Measurements from ENCODE around the gene FOXL3. TPM values are rescaled to one million over a fixed set of nuclear protein-coding genes. Genes with fewer than 3 reads are reported as not detected.

Gene FOXL3
- total RNA-seq, 1 experiment from 2014 or later = not detected

- in situ Hi-C loops (cut with HindIII; ENCODE audit: low pct_unique_long_range_greater_than_20kb, low sequenced_read_pairs) = no loop called here
- DNase-seq (ENCODE audit: low read depth, low spot score) = no peak
These were observed 11.9 kb upstream of the FOXL3 start for GRCh38 chr7:278081-278480.

DNA sequence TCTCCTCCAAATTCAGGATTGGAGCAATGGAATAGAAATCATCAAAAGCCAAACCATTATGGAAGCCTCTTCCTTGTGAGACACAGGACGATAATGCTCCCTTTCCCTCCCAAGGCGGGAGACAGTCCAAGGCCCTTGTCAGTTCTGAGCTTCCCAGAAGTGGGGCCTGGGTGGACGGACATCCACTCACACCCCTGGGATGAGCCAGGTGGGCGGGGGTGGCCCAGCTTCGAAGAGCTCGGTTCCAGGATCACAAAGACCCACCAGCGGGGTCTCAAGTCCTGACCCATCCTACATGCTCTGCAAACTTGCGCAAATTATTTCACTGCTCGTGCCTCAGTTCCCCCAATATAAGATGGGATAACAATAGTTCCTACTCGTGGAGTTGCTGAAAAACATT, 10.1 kb upstream of the FOXL3 start:
- no peak for DNase-seq (ENCODE audit: low read depth, low spot score)
- in situ Hi-C loops (cut with HindIII; ENCODE audit: low pct_unique_long_range_greater_than_20kb, low sequenced_read_pairs) = no loop called here

- in situ Hi-C loops (cut with HindIII; ENCODE audit: low pct_unique_long_range_greater_than_20kb, low sequenced_read_pairs) = no loop called here
- DNase-seq (ENCODE audit: low read depth, low spot score) = no peak
These were observed 9.5 kb upstream of the FOXL3 start for GRCh38 chr7:280461-280860.

DNA sequence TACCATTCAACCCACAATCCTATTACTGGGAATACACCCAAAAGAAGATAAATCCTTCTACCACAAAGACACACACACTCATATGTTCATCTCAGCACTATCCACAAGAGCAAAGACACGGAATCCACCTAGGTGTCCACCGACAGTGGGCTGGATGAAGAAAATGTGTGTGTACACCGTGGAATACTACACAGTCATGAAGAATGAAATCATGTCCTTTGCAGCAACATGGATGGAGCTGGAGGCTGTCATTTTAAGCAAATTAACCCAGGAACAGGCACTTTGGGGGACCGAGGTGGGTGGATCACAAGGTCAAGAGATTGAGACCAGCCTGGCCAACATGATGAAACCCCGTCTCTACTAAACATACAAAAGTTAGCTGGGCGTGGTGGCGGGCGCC, 8.3 kb upstream of the FOXL3 start:
- in situ Hi-C loops (cut with HindIII; ENCODE audit: low pct_unique_long_range_greater_than_20kb, low sequenced_read_pairs) = no loop called here
- DNase-seq (ENCODE audit: low read depth, low spot score) = no peak

DNA sequence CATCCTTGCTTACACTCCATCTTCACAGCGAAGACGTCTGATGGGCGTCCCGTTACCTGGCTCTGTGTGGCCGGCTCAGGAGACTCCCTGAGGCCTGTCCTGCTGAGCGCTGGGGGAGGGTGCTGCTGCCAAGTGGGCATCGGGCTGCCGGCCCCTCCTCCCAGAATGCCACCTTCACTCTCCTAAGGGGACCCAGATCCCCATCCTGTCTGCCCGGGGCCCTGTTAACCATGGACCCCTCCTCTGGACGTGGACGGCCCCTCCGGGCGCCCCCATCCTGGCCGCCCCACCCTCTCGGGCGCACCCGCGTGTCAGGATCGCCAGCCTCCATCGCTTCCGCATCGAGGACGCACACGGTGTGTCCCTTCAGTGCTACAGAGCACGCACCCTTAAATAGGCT, 7.3 kb upstream of the FOXL3 start:
- in situ Hi-C loops (cut with HindIII; ENCODE audit: low pct_unique_long_range_greater_than_20kb, low sequenced_read_pairs) = no loop called here
- DNase-seq (ENCODE audit: low read depth, low spot score) = no peak

DNA sequence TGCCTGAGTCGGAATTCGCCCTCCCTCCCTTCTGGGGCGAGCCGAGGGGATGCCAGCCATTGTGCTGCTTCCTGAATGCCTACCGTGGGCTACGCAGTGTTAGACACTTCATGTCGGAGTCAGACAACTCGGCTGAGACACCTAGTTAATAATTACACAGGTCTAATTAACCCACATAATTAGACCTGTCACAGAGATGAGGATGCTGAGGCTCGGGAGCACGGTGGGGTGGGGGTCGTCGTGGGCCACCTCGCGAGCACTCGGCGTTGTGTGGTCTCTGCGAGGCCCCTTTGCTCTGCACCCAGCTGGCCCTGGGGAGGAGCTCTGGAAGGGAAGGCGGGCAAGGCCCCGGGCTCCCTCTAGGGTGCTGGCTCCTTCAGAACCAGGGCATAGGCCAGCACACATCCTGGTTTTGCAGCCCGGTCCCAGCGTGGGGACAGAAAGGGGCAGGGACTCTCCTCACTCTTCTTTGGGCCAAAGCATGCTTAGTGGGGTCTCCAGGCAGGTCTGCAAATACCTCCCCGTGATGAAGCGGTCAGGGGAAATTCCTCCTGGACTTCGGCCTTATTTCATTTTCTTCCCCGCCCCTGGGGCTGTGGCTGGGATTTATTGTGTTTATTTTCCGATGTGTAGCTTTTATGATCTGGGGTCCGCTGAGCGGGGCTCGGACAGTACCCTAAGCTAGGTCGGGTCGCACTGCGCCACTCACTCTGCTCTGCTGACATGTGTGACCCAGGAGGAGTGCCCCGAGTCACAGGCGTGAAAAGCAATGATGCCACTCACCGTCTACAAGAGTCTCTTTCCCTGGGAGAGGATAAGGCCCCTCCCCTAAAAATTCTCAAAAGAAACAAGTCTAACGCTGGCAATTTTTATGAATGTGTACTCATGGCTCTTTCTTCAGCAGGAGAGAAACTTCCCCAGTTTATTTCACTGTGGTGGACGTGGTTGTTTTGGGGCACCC, 4.9 kb upstream of the FOXL3 start:
- no peak for DNase-seq (ENCODE audit: low read depth, low spot score)
- in situ Hi-C loops (cut with HindIII; ENCODE audit: low pct_unique_long_range_greater_than_20kb, low sequenced_read_pairs) = no loop called here

GRCh38 chr7:285731-286130, 4.2 kb upstream of the FOXL3 start:
- DNase-seq (ENCODE audit: low read depth, low spot score) = no peak
- in situ Hi-C loops (cut with HindIII; ENCODE audit: low pct_unique_long_range_greater_than_20kb, low sequenced_read_pairs) = no loop called here

- DNase-seq (ENCODE audit: low read depth, low spot score) = no peak
- in situ Hi-C loops (cut with HindIII; ENCODE audit: low pct_unique_long_range_greater_than_20kb, low sequenced_read_pairs) = no loop called here
These were observed 3.7 kb upstream of the FOXL3 start for GRCh38 chr7:286266-286665.

DNA sequence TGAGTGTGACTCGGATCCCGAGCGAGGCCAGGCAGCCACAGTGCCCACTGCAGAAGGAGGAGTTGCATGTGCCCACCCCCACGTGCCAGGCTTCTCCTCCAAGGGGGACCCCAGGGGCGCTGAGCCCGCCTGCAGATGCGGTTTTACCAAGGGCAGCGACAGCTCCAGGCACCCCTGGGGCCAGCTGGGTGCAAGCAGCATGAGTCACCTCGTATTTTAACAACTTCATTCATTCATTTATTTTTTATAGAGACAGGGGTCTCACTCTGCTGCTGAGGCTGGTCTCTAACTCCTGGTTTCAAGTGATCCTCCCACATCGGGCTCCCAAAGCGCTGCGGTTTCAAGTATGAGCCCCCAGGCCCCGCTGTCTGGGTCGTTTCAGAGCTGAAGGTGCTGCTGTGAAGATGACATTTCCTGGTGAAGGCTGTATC, 1.3 kb upstream of the FOXL3 start:
- no peak for DNase-seq (ENCODE audit: low read depth, low spot score)
- in situ Hi-C loops (cut with HindIII; ENCODE audit: low pct_unique_long_range_greater_than_20kb, low sequenced_read_pairs) = no loop called here

DNA sequence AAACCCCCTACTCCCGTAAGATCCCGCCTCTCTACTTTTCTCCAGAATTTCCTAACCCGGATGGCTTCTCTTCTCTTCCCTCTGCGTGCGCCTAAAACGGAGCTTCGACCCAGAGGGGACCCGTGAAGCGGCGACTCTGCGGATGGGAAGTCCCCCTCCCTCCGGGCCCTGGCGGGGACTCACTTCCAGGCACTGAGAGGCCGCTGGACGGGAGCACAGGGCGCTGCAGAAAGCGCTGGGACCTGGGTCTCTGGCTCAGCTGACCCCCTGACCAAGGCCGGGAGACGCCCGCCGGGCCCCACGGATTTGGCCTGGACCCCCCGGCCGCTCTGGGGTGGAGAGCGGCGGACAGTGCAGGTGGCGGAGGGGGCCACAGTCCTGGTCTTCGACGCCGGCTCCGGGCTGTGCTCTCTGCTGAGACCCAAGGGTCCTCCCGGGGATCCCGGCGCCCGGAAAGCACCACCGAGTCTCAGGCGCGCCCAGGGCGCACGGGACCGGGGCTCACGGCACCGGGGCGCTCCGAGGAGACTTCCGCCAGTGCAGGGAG, 688 bp upstream of the FOXL3 start:
- in situ Hi-C loops (cut with HindIII; ENCODE audit: low pct_unique_long_range_greater_than_20kb, low sequenced_read_pairs) = no loop called here
- DNase-seq (ENCODE audit: low read depth, low spot score) = no peak

DNA sequence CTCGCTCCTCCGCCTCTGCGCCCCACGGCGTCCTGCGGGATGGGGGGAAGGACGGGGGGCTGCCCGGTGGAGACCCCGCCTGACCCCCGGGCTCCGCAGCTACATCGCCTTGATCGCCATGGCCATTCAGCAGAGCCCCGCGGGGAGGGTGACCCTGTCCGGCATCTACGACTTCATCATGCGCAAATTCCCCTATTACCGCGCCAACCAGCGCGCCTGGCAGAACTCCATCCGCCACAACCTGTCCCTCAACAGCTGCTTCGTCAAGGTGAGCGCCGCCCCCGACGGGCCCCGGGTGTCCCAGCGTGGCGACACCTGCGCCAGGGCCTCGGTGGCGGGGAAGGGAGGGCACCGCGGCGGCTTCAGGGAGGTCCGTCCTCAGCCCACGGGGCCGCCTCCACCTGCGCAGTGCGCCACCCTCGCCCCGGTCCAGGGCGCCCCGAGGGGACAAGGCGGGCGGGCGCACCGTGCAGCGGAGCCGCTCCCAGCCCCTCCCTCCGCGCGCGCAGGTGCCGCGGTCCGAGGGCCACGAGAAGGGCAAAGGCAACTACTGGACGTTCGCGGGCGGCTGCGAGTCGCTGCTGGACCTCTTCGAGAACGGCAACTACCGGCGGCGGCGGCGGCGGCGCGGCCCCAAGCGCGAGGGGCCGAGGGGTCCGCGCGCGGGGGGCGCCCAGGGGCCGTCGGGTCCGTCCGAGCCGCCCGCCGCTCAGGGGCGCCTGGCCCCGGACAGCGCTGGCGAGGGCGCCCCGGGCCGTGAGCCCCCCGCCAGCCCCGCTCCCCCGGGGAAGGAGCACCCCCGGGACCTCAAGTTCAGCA, 793 bp downstream of the FOXL3 start:
- DNase-seq (ENCODE audit: low read depth, low spot score) = no peak
- in situ Hi-C loops (cut with HindIII; ENCODE audit: low pct_unique_long_range_greater_than_20kb, low sequenced_read_pairs) = no loop called here

DNA sequence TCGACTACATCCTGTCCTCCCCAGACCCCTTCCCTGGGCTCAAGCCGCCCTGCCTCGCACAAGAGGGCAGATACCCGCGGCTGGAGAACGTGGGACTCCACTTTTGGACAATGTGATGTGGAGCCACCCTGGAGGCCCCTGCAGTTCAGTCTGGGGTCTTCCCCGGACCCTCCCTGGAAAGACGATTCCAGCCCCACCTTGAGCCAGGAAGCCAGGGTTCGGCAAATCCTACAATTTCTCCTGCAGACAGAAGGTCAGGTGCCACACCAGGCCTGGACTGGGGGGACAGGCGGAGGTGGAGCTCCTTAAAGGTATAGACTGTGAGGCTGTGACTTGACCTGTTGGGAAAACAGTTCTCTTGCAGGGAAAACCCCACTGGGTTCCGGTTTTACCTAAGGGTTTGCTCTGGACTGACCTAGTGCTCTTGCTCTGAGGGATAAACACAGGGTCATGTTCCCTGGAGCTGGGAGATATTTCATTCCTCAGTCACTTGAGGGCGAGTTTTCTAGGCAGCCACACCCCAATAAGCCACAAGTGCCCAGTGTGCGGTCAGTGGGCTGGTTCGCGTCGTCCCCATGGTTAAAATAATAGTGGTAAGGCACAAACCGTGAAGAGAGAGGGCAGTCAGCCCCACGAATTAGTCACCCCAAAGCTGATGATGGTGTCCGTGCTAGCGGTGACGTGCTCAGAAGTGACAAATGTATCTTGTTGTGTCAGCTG, 1.6 kb downstream of the FOXL3 start:
- no peak for DNase-seq (ENCODE audit: low read depth, low spot score)
- in situ Hi-C loops (cut with HindIII; ENCODE audit: low pct_unique_long_range_greater_than_20kb, low sequenced_read_pairs) = no loop called here

DNA sequence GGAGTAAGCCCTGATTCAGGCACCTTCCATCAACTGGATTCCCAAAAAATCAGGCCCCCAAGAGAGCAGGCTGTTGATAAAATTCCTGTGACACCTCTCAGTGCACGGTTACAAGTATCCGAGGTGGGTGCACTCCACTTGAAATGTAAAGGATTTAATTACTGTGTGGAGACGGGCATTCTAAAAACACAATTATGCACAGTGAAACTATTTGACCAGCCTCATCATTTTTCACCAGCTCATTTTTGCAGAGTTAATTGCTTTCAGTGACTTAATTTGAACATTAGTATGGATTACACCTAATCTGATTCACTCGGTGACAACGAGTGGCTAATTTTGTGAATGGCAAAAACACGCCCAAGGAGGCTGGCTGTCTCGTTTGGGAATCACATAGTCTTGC, 2.3 kb downstream of the FOXL3 start:
- in situ Hi-C loops (cut with HindIII; ENCODE audit: low pct_unique_long_range_greater_than_20kb, low sequenced_read_pairs) = no loop called here
- no peak for DNase-seq (ENCODE audit: low read depth, low spot score)

DNA sequence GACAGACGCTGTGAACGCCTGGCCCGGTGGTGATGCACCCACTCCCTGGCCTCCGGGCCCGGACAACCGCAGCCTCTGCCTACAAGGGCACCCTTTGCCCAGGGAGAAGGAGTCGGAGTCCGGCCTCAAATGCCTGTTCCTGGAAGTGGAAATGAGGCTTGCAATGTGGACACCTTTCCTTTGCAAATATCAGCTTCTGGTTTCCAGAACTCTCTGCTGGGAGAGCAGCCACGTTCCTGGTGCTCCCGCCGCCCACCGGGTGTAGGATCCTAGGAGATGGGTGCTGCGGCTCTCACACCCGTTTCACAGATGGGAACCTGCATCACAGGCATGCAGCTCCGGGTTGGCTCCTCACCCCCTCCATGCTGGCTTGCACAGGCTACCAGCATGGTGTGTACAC, 2.9 kb downstream of the FOXL3 start:
- in situ Hi-C loops (cut with HindIII; ENCODE audit: low pct_unique_long_range_greater_than_20kb, low sequenced_read_pairs) = no loop called here
- DNase-seq (ENCODE audit: low read depth, low spot score) = no peak

- in situ Hi-C loops (cut with HindIII; ENCODE audit: low pct_unique_long_range_greater_than_20kb, low sequenced_read_pairs) = no loop called here
- DNase-seq (ENCODE audit: low read depth, low spot score) = no peak
These were observed 3.9 kb downstream of the FOXL3 start for GRCh38 chr7:293681-294439.

DNA sequence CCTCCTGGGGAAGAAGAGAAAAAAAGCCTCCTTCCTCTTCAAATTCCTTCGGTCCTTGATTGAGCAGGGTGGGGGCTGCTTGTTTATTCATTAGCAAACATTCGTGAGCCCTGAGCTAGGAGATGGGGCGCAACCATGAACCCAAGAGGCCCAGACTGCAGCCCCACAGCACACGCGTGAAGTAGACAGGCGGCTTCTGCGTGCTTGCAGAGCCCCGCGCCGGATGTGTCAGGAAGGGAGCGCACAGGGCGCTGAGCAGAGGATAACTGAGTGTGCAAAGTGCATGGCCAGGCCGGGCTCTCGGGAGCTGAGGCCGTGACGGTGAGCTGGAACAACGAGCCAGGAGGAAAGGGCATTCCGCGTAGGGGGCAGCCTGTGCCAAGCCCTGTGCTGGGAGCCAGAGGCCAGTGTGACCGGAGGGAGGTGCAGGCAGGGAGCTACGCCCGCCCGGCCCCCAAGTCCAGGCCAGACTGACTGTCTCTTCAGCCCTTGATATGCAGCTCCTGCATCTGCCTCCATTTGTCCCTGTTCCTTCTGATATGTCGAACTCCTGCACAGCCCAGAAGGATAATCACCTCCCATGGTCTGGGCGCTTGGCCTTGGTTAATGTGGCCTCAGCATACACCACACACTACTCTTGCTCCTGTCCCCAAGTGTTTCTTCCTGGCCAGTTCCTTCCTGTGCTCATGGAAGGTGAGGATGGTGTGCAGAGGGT, 4.6 kb downstream of the FOXL3 start:
- DNase-seq (ENCODE audit: low read depth, low spot score) = no peak
- in situ Hi-C loops (cut with HindIII; ENCODE audit: low pct_unique_long_range_greater_than_20kb, low sequenced_read_pairs) = no loop called here
